HUES64 (cell line): ENCODE results near the gene TCF7L1.

Experiments
- H3K27ac ChIP-seq: 2 replicates; pipeline ENCODE4 v1.7.0; 2013; ENCODE audit warnings: low read depth, low read length, inconsistent platforms
- H3K27me3 ChIP-seq: 2 replicates; pipeline ENCODE4 v1.6.1; 2013; ENCODE audit warnings: mild to moderate bottlenecking, low read length; ENCODE audit not compliant: insufficient read depth
- H3K36me3 ChIP-seq: 2 replicates; pipeline ENCODE4 v1.6.1; 2013; ENCODE audit warnings: mild to moderate bottlenecking, low read length; ENCODE audit not compliant: insufficient read depth
- H3K4me1 ChIP-seq: 2 replicates; pipeline ENCODE4 v1.6.1; 2013; ENCODE audit warnings: mild to moderate bottlenecking, low read length, moderate library complexity; ENCODE audit not compliant: insufficient read depth
- H3K4me3 ChIP-seq: 2 replicates; pipeline ENCODE4 v1.5.1; 2013; ENCODE audit warnings: mild to moderate bottlenecking, low read length, moderate library complexity
- H3K9ac ChIP-seq: 2 replicates; pipeline ENCODE4 v1.6.1; 2013; ENCODE audit warnings: mild to moderate bottlenecking, low read depth, low read length
- H3K9me3 ChIP-seq: 2 replicates; pipeline ENCODE4 v1.6.1; 2013; ENCODE audit warnings: low read depth, low read length; ENCODE audit not compliant: insufficient read depth
- WGBS: fragments of 150-250, 120-280 bp; methylation state at CpG from one replicate; pipeline ENCODE4 v1.1.7; 2013; ENCODE audit warnings: missing lambda C conversion rate; 5-methylcytosine and 5-hydroxymethylcytosine counted together

Gene TCF7L1

DNA sequence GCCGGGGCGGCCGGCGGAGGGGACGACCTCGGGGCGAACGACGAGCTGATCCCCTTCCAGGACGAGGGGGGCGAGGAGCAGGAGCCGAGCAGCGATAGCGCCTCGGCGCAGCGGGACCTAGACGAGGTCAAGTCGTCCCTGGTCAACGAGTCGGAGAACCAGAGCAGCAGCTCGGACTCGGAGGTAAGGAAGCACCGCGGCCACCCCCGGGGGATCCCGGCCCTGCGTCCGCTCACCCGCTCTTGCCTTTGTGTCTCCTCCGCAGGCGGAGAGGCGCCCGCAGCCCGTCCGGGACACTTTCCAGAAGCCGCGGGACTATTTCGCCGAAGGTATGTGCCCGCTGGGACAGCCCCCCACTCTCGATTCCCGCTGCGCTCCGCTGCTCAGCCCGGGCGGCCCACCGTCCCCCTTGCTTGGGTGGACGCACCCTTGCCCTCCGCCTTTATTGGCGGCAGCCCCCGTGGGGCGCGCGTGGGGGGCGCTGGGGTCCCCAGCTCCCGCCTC is 611 bp downstream of the TCF7L1 start:
- Histone ChIP-seq H3K4me1 (peaks cover 24% of the 10 kb centered on the region), H3K36me3 (peaks cover 22% of the 10 kb centered on the region), H3K27ac (peak overlapping the region; percentile 98), H3K4me3 (peak overlapping the region; percentile 95), H3K27me3 (peaks cover 3% of the 10 kb centered on the region; the same call in 1 of the 2 replicates), H3K9me3 (no peaks in the 10 kb centered on the region), H3K9ac (peak overlapping the region; percentile 92)
- WGBS, result under 1% methylated on average over 57 of the region's 57 CpGs

GRCh38 chr2:85134255-85134895 is 1.2 kb downstream of the TCF7L1 start:
- Histone ChIP-seq H3K4me3 (peak overlapping the region; percentile 95), H3K4me1 (peaks cover 24% of the 10 kb centered on the region), H3K27me3 (peaks cover 3% of the 10 kb centered on the region; the same call in 1 of the 2 replicates), H3K9me3 (no peaks in the 10 kb centered on the region), H3K27ac (peak overlapping the region; percentile 98), H3K9ac (peak overlapping the region; percentile 92), H3K36me3 (peaks cover 25% of the 10 kb centered on the region)
- under 1% methylated on average over 45 of the region's 45 CpGs for WGBS

GRCh38 chr2:85134896-85135659 is 1.9 kb downstream of the TCF7L1 start:
- Histone ChIP-seq H3K36me3 (peaks cover 27% of the 10 kb centered on the region), H3K27ac (peak overlapping the region; percentile 98), H3K9ac (peak overlapping the region; percentile 92), H3K27me3 (peaks cover 3% of the 10 kb centered on the region; the same call in 1 of the 2 replicates), H3K9me3 (no peaks in the 10 kb centered on the region), H3K4me1 (peaks cover 24% of the 10 kb centered on the region), H3K4me3 (peak overlapping the region; percentile 95)
- WGBS, result under 1% methylated on average over 46 of the region's 46 CpGs

DNA sequence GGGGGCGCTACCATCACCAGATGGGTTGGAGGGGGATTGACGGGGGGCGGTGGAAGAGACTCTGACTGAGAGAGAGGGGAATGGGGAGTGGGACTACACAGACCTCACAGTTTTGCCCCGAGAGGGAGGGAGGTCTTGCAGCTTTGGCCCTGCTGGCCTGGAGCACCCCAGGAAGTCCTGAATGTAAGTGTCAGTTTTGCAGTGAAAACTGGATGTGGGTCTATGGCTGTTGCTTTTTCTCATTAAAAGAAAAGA is 2.4 kb downstream of the TCF7L1 start:
- WGBS, result 5% methylated on average over 4 of the region's 4 CpGs
- no peaks in the 10 kb centered on the region for H3K9me3 ChIP-seq
- peaks cover 29% of the 10 kb centered on the region for H3K36me3 ChIP-seq
- peak overlapping the region; percentile 98; the same call in 1 of the 2 replicates for H3K27ac ChIP-seq
- peaks cover 3% of the 10 kb centered on the region; the same call in 1 of the 2 replicates for H3K27me3 ChIP-seq
- H3K9ac ChIP-seq, result peak overlapping the region; percentile 92
- H3K4me3 ChIP-seq, result peak overlapping the region; percentile 95
- peaks cover 24% of the 10 kb centered on the region for H3K4me1 ChIP-seq

DNA sequence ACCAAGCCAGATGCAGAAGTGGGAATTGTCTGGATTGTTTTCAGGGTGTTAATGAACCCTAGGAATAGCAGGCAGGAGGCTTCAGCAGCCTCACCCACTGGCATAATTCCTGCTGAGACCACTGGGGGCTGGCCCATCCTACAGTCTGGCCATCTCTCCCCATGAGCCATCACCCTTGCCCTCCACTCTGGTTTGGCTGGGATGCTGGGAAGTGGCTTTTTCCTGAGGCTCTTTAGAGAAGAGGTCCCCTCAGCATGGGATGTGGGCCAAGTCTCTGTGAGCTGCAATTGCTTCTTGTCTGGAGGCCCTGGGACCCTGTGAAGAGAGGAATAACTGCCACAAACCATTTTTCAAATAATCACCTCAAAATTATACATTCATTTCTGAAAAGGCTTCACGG is 4.0 kb downstream of the TCF7L1 start:
- Histone ChIP-seq H3K9ac (no peak overlapping the region), H3K4me3 (no peak overlapping the region), H3K27me3 (peaks cover under 1% of the 10 kb centered on the region; the same call in 1 of the 2 replicates), H3K27ac (no peak overlapping the region), H3K9me3 (no peaks in the 10 kb centered on the region), H3K4me1 (peaks cover 20% of the 10 kb centered on the region), H3K36me3 (peaks cover 42% of the 10 kb centered on the region)
- WGBS, result 91% methylated on average over 1 of the region's 1 CpG

GRCh38 chr2:85143463-85144082 is 10.4 kb downstream of the TCF7L1 start:
- no peaks in the 10 kb centered on the region for H3K27me3 ChIP-seq
- H3K9ac ChIP-seq, result no peak overlapping the region
- 89% methylated on average over 5 of the region's 8 CpGs for WGBS
- no peak overlapping the region for H3K27ac ChIP-seq
- peaks cover 30% of the 10 kb centered on the region for H3K36me3 ChIP-seq
- peaks cover 10% of the 10 kb centered on the region for H3K4me1 ChIP-seq
- no peak overlapping the region for H3K4me3 ChIP-seq
- no peaks in the 10 kb centered on the region for H3K9me3 ChIP-seq

DNA sequence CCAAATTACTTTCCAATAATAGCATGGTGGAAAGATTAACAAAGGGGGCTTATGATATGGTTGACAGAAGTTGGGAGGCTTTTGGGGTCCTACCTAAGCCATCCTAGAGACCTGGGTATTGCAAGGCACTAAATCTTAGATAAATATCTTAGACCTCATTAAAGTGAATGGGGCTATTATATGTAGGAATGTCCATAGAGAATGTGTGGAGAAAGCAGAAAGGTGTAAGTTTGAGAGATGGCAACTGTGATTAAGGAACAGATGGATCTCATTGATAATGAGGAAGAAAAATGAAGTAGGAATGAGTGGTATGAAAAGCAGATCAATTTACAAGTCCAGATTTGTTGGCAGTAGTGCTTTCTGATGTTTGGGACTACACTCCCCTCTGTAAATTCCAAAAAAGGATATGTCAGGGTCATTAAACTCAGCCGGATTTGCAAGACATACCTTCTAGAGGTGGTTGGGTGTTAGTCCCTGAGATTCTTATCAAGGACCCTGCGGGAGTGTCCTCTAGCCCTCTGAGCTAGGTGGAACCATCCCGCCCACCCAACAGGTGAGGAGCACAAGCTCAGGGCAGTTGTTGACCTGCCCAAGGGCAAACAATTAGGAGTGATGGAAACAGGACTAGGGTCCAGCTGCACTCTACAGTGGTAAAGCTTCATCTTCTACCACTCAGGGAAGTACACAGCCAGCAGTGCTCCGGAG is 12.1 kb downstream of the TCF7L1 start:
- H3K27ac ChIP-seq, result no peak overlapping the region
- H3K27me3 ChIP-seq, result no peaks in the 10 kb centered on the region
- no peak overlapping the region for H3K9ac ChIP-seq
- H3K36me3 ChIP-seq, result peaks cover 22% of the 10 kb centered on the region
- 93% methylated on average over 3 of the region's 4 CpGs for WGBS
- H3K4me3 ChIP-seq, result no peak overlapping the region
- peaks cover 10% of the 10 kb centered on the region for H3K4me1 ChIP-seq
- no peaks in the 10 kb centered on the region for H3K9me3 ChIP-seq

- no peak overlapping the region for H3K9ac ChIP-seq
- H3K4me3 ChIP-seq, result no peak overlapping the region
These were observed 15.0 kb downstream of the TCF7L1 start for GRCh38 chr2:85148190-85148589.

GRCh38 chr2:85151026-85151425 is 17.8 kb downstream of the TCF7L1 start:
- Histone ChIP-seq H3K4me3 (no peak overlapping the region), H3K27me3 (no peaks in the 10 kb centered on the region), H3K4me1 (peaks cover 11% of the 10 kb centered on the region; the same call in 1 of the 2 replicates), H3K9ac (no peak overlapping the region), H3K27ac (no peak overlapping the region), H3K36me3 (no peaks in the 10 kb centered on the region), H3K9me3 (no peaks in the 10 kb centered on the region)
- 79% methylated on average over 1 of the region's 1 CpG for WGBS

More at GRCh38 chr2:85148190-85148589, 15.0 kb downstream of the TCF7L1 start:
- WGBS, result 45% methylated on average over 2 of the region's 2 CpGs
- H3K9me3 ChIP-seq, result no peaks in the 10 kb centered on the region
- peaks cover 3% of the 10 kb centered on the region; the same call in 1 of the 2 replicates for H3K4me1 ChIP-seq
- H3K36me3 ChIP-seq, result no peaks in the 10 kb centered on the region; the same call in 1 of the 2 replicates
- H3K27ac ChIP-seq, result no peak overlapping the region
- no peaks in the 10 kb centered on the region for H3K27me3 ChIP-seq

GRCh38 chr2:85152895-85153294 is 19.7 kb downstream of the TCF7L1 start:
- H3K36me3 ChIP-seq, result no peaks in the 10 kb centered on the region
- WGBS, result 95% methylated on average over 2 of the region's 2 CpGs
- H3K9me3 ChIP-seq, result no peaks in the 10 kb centered on the region
- H3K4me1 ChIP-seq, result peaks cover 11% of the 10 kb centered on the region; the same call in 1 of the 2 replicates
- no peak overlapping the region for H3K27ac ChIP-seq
- no peaks in the 10 kb centered on the region for H3K27me3 ChIP-seq
- no peak overlapping the region for H3K9ac ChIP-seq
- H3K4me3 ChIP-seq, result no peak overlapping the region
